Stimulated activated CD4-positive, alpha-beta T cell treated with anti-CD3 and anti-CD28 coated beads, Interleukin-4, amount 100 ng/mL, for 4 hours (primary cell): Measurements from ENCODE around the gene ZC3HAV1.
"Not testable (repeated sequence)": the region's sequence is repeated elsewhere in the genome, so short reads cannot be mapped to it uniquely, and the experiment has no call there.

Source experiments
- DNase-seq, 2 experiments: peaks; one replicate each; pipeline ENCODE4 v3.0.0-alpha.2; 2020

ZC3HAV1 gene

DNA sequence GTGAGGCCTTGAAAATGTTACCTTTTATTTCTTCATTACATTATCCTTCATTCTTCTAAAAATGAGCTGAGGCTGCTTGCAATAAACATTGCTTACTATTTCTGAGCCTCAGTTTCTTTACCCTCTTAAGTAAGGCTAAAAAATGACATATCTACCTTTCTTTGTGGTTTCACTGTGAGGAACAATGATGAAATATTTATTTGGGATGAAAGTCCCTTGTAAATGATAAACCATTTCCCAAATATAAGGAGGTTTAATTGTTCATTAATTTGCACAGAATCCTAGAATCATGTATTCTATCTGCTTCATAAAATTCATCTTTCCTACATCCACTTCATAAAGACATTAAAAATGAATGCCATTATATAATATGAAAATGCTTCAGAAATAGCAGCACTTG is 27.9 kb downstream of the ZC3HAV1 start:
- no peak for DNase-seq

DNA sequence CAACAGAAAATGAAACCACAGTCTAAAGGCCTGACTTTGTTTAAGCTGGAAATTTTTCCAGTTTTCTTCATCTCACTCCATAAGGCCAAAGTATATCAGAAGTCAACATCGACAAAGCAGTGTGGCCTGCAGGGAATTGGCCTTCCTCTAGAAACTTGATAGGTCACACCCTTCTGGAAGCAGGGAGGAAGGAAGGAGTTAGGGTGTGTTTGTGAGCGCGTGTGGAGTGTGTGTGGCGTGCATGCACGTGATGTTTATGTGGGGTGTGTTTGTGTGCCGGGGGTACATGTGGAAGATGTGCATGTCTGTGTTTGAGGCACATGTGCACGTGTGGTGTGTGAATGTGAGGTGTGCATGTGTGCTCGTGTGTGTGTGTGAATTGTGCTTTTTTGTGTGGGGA is 28.6 kb downstream of the ZC3HAV1 start:
- DNase-seq: no peak

DNA sequence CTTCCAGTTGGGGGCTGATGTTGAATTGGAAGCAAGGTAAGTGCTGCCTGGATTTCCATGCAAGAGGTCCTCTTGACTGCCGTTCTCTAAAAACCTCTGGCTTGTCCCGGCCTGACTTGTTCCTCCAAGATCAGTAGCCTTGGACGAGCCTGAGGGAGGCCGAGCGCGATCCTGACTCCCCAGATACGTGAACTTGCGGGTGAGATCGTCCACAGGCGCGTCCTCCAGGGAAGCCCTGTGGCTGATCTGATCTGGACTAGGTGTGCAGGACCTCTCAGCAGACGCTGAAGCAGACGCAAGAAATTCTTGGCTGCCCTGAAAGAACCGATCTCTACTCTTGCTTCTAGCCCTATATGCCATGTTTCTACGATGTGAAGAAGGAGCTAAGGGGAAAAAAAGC is 29.7 kb downstream of the ZC3HAV1 start:
- no peak for DNase-seq

DNA sequence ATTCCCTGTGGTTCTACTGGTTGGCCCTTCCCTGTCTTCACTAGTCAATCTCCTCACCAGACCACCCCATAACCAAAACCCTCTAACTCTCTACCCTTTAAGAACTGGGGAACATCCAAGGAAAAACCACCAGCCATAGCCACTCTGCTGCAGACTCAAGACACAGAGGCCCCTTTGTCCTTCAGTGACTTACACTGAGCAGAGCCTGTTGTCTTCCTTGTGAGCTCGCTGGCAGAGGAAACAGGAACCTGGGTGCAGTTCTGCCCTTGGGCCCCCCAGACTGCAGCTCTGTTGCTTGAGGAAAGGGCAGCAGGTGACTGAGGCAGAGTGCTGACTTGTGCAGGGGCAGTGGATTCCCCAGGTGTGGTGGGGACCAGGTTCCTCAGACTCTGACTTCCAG is 30.6 kb downstream of the ZC3HAV1 start:
- DNase-seq: no peak

DNA sequence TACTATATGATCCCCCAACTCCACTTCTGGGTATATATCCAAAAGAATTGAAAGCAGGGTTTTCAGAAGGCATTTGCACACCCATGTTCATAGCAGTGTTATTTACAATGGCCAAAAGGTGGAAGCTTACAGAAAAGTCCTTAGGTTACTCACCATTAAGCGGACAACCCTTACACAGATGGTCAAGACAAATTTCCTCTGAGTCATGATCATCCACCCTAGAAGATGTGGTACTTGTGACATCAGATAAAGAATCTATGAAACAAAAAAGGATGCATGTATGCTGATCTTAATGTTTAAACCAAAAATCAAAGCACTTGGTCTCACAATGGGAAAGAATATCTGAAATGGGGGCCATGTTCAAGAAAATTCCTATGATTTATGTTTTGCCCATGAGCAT is 31.1 kb downstream of the ZC3HAV1 start:
- no peak for DNase-seq

DNA sequence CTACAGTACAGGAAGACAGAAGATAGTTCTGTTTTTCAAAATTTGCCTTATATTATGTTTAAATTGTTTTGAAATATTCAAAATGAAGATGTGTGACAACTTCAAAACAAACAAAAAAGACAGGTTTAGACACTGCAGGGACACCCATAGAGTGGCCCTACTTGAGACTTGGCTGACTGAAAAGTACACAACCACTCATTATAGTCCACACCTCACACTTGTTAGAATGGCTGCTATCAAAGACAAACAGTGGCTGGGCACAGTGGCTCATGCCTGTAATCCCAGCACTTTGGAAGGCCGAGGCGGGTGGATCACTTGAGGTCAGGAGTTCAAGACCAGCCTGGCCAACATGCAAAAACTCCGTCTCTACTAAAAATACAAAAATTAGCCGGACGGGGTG is 31.8 kb downstream of the ZC3HAV1 start:
- DNase-seq: not testable (repeated sequence)

DNA sequence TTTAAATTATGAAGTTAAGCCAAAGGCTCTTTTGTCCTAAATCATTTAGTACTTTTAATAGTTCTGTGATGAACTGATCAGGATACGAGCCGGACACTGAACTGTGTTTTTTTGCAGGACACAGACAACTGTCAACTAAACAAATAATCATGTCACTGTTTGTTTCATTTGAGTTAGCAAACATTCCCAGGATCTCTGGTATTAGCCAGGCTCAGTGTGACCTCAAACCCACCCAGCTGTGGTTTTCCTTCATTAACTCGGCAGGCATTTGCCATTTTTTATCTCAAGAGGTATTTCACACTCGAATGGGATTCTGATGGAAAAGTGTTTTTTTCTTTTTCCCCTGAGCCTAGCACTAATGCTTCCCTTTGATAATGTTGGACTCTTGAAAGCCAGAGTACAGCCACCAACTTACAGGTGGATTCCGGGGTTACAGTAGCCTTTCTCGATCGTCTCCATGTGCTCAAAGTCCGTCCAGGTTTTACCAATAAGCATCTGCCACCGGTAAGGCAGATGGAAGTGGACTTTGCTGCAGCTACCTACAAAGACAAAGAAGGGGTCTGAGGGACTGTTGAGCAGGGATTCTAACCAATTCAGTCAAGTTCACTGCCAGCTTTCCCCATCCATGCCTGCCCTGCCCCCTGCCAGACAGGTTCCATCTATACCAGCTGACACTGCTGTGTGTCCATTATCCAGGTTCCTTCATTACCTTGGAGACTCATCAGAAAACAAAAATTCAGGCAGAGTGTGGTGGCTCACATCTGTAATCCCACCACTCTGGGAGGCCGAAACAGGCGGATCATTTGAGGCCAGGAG is 33.4 kb downstream of the ZC3HAV1 start:
- DNase-seq: no peak

DNA sequence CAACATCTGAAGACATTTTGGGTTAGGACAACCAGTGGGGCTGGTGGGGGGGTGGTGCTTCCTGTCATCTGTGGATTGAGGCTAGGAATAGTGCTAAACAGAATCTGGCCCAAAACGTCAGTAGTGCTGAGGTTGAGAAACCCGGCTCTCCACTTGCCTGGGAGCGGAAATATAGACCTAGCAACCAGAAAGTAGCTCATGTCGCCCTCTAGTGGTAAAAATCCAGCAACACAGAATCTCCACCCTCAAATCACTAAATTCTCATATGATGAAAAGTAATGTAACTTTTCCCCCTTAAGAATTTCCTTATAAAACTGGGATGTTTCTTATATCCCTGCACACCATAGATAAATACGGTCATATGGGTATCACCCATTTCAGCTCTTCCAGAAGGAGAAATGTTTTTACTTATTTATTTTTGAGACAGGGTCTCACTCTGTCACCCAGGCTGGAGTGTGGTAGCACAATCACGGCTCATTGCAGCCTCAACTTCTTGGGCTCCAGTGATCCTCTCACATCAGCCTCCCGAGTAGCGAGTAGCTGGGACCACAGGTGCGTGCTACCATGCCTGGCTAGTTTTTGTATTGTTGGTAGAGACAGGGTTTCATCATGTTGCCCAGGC is 34.4 kb downstream of the ZC3HAV1 start:
- DNase-seq: peak; percentile 30 to 57

DNA sequence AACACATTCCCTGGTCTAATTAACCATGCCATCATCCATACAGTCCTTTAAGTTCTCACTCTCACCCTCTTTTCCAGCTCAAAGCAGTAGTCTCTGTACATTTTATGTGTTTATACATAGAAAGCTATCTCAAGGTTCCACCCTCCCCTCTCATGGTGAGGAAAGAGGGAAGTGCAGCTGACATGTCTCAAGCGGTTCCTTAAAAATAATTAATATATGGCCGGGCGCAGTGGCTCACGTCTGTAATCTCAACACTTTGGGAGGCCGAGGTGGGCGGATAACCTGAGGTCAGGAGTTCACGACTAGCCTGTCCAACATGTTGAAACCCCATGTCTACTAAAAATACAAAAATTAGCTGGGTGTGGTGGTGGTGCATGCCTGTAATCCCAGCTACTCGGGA is 36.7 kb downstream of the ZC3HAV1 start:
- DNase-seq: no peak

DNA sequence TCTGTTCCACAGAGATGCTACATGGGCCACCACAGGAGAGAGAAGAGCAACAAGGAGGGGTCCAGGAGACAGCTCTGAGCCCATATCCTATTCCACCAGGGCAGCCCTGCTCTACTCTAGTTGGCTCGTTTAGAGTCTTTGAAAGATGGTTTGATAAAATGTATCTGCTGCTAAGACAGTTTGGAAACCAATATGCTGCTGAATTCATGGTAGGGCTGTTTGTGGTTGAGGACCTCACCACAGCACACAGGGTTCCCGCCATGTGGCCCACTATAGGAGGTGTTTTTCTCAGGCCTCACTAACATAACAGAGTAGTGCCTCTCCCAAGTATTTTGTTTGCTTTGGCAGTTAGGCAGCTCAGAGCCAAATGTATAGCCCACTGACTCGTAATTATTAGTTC is 37.8 kb downstream of the ZC3HAV1 start:
- DNase-seq: no peak

DNA sequence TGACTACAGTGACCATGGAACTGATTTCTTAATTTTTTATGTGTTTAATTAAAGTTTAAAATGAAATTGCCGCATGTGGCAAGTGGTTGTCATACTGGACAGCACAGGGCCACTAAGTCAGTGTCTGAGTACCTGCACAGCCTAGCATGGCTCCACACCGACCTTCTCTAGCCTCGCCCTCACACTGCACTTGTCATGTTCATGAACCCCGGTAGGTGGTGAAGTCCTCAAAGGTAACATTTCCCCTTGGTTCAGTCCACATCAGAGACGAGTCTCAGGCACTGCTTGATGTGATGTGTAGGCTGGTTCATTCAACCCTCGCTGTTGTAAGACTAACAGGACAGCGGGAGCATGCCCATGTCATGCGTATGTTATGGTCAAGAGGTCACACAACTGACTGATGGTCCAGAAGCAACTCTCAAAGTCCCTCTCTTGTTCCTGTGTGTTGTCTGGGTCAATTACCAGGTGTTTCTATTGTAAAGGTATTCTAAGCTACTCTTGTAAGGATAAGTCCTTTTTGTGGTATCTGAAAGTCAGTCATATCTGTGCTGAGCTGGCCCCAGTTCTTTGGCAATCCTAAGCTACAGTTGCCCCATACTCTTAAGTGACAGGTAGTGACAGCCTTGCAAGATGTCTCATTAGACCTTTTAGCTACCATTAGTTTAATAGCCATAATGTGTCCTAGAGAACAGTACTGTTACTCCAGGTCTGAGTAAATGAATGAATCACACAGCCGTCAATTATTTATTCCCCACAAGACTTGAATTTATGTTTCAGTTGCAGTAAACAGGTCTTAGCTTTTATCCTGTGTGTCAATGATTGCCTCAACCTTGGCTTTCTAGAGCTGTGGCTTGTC is 40.7 kb downstream of the ZC3HAV1 start:
- DNase-seq: no peak

DNA sequence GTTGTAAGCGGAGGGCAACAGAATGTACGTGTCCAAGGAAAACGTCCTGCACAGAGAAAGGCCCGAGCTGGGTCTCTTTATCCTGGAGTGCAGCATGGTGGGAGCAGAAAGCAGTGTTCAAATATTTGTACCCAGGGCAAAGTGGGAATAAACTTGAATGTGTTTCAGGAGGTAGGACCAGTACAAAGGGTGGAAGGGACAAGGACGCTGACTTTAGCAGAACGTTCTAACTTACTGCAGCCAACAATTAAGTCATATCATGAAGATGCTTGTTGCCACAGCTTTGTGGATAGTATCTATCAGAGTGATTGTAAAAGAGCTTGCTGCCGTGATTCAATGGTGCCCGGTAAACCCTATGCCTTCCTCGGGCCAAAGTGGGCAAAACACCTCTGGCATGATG is 43.2 kb downstream of the ZC3HAV1 start:
- DNase-seq: no peak

DNA sequence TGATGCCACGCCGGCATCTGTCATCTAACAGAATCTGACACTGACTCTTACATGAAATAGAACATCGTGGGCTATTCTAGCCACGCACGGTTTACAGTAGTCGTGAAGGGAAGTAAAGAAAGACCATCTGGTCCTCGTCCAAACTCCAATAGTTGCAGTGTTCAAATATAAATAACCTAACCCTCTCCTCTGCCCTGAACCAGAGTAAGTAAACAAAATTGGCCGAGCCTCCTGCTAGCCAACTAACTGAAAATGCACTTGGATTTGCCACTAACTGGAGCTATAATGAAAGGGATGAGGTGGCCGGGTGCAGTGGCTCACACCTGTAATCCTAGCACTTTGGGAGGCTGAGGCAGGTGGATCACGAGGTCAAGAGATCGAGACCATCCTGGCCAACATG is 44.2 kb downstream of the ZC3HAV1 start:
- DNase-seq: no peak

DNA sequence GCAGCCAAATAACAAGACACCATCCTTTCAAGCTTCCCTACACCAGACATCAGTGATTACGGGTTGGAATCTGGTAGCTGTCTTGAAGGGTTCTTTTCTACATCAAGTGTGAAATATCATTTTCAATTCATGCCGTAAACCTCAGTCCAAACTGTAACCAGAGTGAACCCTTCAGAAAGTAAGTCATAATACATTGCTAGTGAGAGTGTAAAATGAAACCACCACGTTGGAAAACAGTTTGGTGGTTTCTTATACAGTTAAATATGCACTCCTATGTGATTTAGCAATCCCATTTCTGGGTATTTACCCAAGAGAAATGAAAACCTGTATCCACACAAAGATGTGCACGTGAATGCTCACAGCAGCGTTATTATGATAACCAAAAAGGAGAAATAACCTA is 48.1 kb downstream of the ZC3HAV1 start:
- no peak for DNase-seq

DNA sequence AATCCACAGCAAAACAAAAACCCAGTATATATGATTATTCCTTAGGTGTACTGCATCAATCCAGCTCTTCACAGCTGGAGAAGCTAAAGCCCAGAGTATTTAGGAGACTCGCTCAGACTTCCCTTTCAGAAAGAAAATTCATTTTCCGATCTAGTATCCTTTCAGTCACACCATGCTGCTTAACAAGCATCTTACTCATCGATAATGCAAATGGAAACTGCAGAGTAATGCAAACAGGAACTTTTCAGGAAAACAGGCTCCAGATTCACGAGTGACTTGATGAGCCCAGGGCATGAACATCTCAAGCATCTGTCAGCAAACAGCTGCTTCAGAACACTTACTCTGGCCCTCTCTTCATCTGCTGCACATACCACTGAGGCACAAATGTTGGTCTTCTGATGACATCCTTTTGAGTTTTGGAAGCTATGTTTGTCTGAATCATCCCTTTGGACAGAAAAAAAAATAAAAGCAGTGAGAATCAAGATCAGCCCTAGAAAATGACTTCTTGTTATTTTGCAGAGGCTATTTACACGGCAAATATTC is 48.8 kb downstream of the ZC3HAV1 start:
- no peak for DNase-seq

DNA sequence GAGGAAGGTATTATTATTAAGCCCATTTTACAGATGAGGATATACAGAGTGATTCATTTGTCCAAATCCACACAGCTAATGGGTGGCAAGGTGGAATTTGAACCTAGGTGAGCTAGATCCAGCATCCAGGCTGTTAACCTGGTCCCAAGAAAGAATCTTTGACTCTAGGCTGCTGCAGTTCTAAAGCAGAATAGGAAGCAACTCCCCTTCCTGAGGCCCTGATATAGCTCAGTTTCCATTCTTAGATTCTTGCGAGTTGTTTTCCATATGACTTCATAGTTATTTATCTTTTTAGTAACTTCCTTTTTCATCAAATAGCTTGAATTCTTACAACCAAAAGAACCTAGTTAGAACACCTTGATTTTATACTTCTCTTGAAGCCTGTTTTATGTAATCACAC is 49.6 kb downstream of the ZC3HAV1 start:
- no peak for DNase-seq

DNA sequence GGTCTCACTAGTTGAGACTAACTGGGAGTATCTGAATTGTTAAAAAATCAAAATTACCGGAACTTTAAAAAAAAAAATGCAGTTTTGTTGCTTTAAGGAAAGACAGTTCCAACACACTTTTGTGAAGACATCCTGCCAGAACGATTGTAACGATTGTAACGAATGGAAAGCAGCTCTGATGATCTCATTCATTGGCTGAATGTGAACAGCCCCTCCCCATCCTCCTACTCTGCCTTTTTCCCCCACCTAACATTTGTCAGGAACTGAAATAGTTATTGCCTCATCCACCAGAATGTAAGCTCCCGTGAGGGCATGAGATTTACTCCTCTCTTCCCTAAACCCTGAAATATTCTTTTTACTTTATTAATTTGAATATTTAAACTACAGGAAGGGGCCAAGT is 50.6 kb downstream of the ZC3HAV1 start:
- DNase-seq: no peak

DNA sequence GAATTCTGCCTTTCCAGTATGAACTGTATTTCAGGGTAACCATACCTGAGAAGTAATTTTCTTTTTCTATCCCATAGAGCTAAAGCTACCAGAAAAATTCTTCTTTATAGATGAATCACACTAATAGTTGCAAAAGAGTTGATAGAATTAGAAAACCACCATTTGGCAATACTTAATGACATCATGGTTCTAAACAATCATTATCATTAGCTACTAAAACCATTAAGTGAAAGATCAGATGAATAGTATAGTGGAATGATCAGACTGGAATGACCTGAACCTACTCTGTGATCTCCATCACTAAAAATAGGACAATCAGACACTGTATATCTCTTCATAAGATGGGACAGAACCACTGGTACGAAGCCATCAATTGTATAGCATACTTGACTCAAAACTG is 53.8 kb downstream of the ZC3HAV1 start:
- DNase-seq: no peak

DNA sequence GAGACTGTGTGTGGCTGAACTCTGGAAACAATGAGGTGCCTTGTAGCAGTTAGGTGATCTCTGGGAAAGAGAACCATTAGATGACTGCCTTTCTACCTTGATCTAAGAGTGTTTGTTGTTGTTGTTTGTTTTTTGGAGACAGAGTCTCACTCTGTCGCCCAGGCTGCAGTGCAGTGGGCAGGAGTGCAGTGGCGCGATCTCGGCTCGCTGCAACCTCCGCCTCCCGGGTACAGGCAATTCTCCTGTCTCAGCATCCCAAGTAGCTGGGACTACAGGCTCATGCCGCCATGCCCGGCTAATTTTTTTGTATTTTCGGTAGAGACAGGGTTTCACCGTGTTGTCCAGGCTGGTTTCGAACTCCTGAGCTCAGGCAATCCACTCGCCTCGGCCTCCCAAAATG is 54.9 kb downstream of the ZC3HAV1 start:
- not testable (repeated sequence) for DNase-seq

DNA sequence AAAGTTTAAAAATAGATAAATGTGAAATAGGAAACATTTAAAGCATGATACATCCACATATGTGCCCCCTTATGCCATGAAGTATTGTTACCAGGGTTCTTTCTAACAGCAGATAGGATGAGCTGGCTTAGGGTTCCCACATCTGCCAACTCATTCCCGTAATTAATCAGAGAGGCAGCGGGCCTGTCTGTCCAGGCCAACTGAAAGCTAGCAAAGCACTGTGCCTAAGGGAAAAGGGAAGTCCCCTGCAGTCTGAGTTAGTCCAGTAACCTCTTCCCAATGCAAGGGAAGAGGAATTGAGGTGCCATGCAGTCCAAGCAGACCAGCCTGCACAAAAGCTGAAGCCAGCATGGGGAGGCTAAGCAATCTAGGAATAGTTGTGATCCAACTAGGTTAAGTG is 55.4 kb downstream of the ZC3HAV1 start:
- no peak for DNase-seq

DNA sequence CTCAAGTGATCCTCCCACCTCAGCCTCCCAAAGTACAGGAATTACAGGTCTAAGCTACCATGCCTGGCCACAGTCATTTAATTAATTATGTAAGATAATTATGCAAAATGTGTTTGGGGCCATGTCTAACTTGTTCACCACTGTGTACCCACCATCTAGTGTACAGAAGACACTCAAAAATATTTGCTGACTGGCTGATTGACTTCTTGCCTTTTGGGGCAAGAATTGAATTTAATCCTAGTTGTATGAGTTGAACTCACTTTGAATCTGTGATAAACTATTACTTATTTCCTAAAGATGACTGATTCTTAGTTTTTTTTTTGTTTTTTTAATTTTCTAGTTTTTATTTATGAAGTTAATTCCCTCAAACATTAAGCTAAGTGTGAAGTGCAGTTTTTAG is 57.9 kb downstream of the ZC3HAV1 start:
- no peak for DNase-seq

DNA sequence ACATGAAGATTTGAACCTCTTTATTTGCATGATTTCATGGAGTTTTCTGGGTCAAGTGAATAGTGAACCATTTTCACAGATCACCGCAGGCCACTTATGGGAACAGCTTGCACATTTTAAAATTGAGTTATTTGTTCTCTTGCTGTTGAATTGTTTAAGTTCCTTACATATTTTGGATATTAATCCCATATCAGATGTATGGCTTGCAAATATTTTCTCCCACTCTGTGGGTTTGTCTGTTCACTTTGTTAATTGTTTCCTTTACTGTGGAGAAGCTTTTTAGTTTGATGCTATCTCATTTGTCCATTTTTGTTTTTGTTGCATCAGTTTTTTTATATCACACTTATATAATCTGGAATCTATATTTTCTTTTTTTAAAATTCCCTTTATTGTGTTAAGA is 59.6 kb downstream of the ZC3HAV1 start:
- DNase-seq: no peak

DNA sequence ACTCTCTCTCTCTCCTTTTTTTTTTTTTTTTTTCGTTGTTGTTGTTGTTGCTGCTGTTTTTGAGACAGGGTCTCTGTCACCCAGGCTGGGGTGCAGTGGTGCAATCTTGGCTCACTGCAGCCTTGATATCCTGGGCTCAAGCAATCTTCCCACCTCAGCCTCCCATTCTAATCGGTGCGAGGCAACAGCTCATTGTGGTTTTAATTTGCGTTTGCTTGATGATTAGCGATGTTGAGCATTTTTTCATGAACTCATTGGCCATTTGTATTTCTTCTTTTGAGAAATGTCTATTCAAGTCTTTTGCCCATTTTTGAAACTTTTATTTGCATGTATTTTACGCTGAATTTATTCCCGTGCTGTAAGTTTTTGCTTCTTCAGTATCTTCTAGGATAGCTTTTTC is 60.4 kb downstream of the ZC3HAV1 start:
- DNase-seq: no peak

DNA sequence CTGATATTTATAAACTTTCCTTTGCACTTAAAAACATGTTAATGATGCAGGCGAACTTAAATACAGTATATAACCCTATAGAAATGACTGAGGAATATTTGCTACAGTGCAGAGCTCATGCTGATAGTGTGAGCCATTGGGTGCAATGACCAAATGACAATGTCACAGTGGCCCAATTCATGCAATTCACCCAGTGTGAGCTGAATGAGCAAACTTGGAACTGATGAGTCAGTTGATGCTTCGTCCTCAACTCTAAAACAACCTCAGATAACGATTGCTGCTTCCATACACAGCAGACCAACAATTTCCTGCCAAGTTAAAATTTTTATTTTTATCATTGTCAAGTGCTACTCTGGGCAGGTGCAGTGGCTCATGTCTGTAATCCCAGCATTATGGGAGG is 61.5 kb downstream of the ZC3HAV1 start:
- no peak for DNase-seq
